CD14-positive monocyte (primary cell): ENCODE measurements around the gene CCDC149. TPM values are rescaled to one million over a fixed set of nuclear protein-coding genes. Genes with fewer than 3 reads are reported as not detected.

Experiments used
- DNase-seq, 3 donors: peaks; one replicate each; pipeline ENCODE4 v3.0.0-alpha.2; 2011 to 2022
- H2AFZ ChIP-seq: 2 replicates; pipeline ENCODE4 v1.6.0; 2012; ENCODE audit warnings: mild to moderate bottlenecking, low read depth, low read length, inconsistent platforms; ENCODE audit not compliant: insufficient read depth, poor library complexity, severe bottlenecking
- H3K27ac ChIP-seq, 2 donors: 1 replicate in 1 of 2; 2 replicates in 1 of 2; pipeline ENCODE4 v1.5.1; 2012 to 2013; ENCODE audit warnings: low read length in 2 of 2, control low read depth in 1 of 2, inconsistent platforms in 1 of 2, low read depth in 1 of 2, mild to moderate bottlenecking in 1 of 2
- H3K27me3 ChIP-seq, 2 donors: one replicate each; pipeline versions ENCODE4 v1.6.0 to v1.6.1; 2011 to 2013; ENCODE audit warnings: low read length in 2 of 2; ENCODE audit not compliant: control insufficient read depth in 2 of 2, insufficient read depth in 2 of 2
- H3K36me3 ChIP-seq, 2 donors: replicated peaks in 1 of 2; 1 replicate in 1 of 2; 2 replicates in 1 of 2; pipeline versions ENCODE4 v1.5.1 to v1.6.1; 2012 to 2013; ENCODE audit warnings: low read length in 2 of 2, control low read depth in 1 of 2, inconsistent platforms in 1 of 2, mild to moderate bottlenecking in 1 of 2; ENCODE audit not compliant: insufficient read depth in 2 of 2, control insufficient read depth in 1 of 2
- H3K4me1 ChIP-seq, 2 donors: 1 replicate in 1 of 2; 2 replicates in 1 of 2; pipeline versions ENCODE4 v1.5.1 to v1.6.1; 2012 to 2013; ENCODE audit warnings: low read length in 2 of 2, control low read depth in 1 of 2, inconsistent platforms in 1 of 2, mild to moderate bottlenecking in 1 of 2, moderate library complexity in 1 of 2; ENCODE audit not compliant: insufficient read depth in 2 of 2, control insufficient read depth in 1 of 2
- H3K4me2 ChIP-seq: replicated peaks from 2 replicates; pipeline ENCODE3; 2012; ENCODE audit warnings: low read length, moderate library complexity, mild to moderate bottlenecking; ENCODE audit not compliant: poor library complexity, severe bottlenecking; ENCODE audit errors: extremely low read depth
- H3K4me3 ChIP-seq, 3 experiments: fragments of 200-600 bp in 1 of 3; sonication (generic) in 1 of 3; replicated peaks in 1 of 3; 1 replicate in 2 of 3; 2 replicates in 1 of 3; pipeline ENCODE4 v1.5.1; 2011 to 2013; ENCODE audit warnings: low read length in 3 of 3, mild to moderate bottlenecking in 3 of 3, control low read depth in 2 of 3, low read depth in 2 of 3, inconsistent platforms in 1 of 3, moderate library complexity in 1 of 3
- H3K79me2 ChIP-seq: 2 replicates; pipeline ENCODE4 v1.6.0; 2012; ENCODE audit warnings: mild to moderate bottlenecking, control low read depth, inconsistent platforms, low read length, moderate library complexity; ENCODE audit not compliant: insufficient read depth
- H3K9ac ChIP-seq: 2 replicates; pipeline ENCODE4 v1.6.0; 2017; ENCODE audit warnings: low read length, mild to moderate bottlenecking; ENCODE audit not compliant: insufficient read depth, poor library complexity, severe bottlenecking
- H3K9me3 ChIP-seq, 2 donors: replicated peaks in 1 of 2; 1 replicate in 1 of 2; 2 replicates in 1 of 2; pipeline versions ENCODE4 v1.5.1 to v1.6.1; 2012 to 2013; ENCODE audit warnings: low read length in 2 of 2, control low read depth in 1 of 2; ENCODE audit not compliant: control insufficient read depth in 1 of 2, insufficient read depth in 1 of 2
- H4K20me1 ChIP-seq: 2 replicates; pipeline ENCODE4 v1.6.0; 2012; ENCODE audit warnings: mild to moderate bottlenecking, low read length, control low read depth, moderate library complexity; ENCODE audit not compliant: insufficient read depth
- H3K27ac Mint-ChIP-seq, 7 donors: one replicate each; pipeline ENCODE4 v1.8.0; 2020; ENCODE audit warnings: mild to moderate bottlenecking in 7 of 7, mixed read lengths in 7 of 7, moderate library complexity in 6 of 7, inconsistent platforms in 2 of 7
- H3K27me3 Mint-ChIP-seq, 3 donors: one replicate each; pipeline ENCODE4 v1.8.0; 2021 to 2022; ENCODE audit warnings: low read depth in 3 of 3, mild to moderate bottlenecking in 3 of 3, mixed read lengths in 3 of 3, moderate library complexity in 3 of 3, inconsistent platforms in 1 of 3
- H3K36me3 Mint-ChIP-seq, 2 donors: one replicate each; pipeline ENCODE4 v1.8.0; 2020; ENCODE audit warnings: mixed read lengths in 2 of 2, inconsistent platforms in 1 of 2, mild to moderate bottlenecking in 1 of 2
- H3K4me1 Mint-ChIP-seq: one replicate; pipeline ENCODE4 v1.8.0; 2020; ENCODE audit warnings: mild to moderate bottlenecking, mixed read lengths
- H3K4me3 Mint-ChIP-seq, 2 donors: one replicate each; pipeline ENCODE4 v1.8.0; 2020; ENCODE audit warnings: mild to moderate bottlenecking in 2 of 2, mixed read lengths in 2 of 2, moderate library complexity in 1 of 2
- H3K9me3 Mint-ChIP-seq, 7 donors: one replicate each; pipeline ENCODE4 v1.8.0; 2020 to 2022; ENCODE audit warnings: mixed read lengths in 7 of 7, mild to moderate bottlenecking in 6 of 7, moderate library complexity in 6 of 7, inconsistent platforms in 2 of 7
- WGBS: methylation state at CpG from one replicate; pipeline ENCODE4 v1.1.5; 2013; ENCODE audit warnings: missing lambda C conversion rate; ENCODE audit not compliant: insufficient coverage; 5-methylcytosine and 5-hydroxymethylcytosine counted together
- intact Hi-C, 2 donors: fragments of 100-400 bp; cut with micrococcal nuclease; formaldehyde crosslinking; loops; one replicate each; pipeline versions ENCODE4 v1.15.0 to v1.15.1; 2023
- polyA plus RNA-seq, 3 donors: library from polyadenylated mRNA; depleted of rRNA in 1 of 3; unstranded in 2 of 3; stranded (reverse) in 1 of 3; fragments of 300-500 nt in 2 of 3; fragments of >200 nt in 1 of 3; fragmentation: Illumina TruSeq in 2 of 3; gene quantifications; 1 replicate in 2 of 3; 2 replicates in 1 of 3; pipeline ENCODE4 v1.2.3, GENCODE V29; 2012 to 2021
- TF ChIP-seq, protein P1 (sequence below): fragments of 200-600 bp; IDR thresholded peaks from one replicate; pipeline ENCODE4 v1.8.0; 2022; ENCODE audit warnings: antibody characterized with exemption, mild to moderate bottlenecking

Gene CCDC149
- polyA plus RNA-seq, 3 donors = 5.5 to 15.8 (median 14.9) TPM

DNA sequence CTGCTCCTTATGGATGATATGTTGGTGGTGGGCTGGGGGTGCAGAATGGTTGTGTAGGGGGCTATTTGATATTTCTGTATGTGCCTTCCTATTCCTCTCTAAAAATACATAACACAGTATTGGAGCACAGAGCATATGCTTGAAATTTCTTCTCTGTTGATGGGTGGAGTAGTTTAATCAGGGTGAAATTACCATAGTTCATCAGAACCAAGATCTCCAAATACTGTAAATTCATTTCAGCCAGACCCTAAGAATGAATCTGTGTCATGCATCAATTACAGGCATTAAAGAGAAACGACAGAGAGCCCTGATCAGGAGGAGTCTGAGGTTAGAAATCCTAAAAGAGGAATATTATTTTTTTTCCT, 25.1 kb upstream of the CCDC149 start:
- H3K27ac ChIP-seq = no peak overlapping the region
- no peak overlapping the region for H2AFZ ChIP-seq
- no peaks in the 10 kb centered on the region for H3K4me1 ChIP-seq
- Mint-ChIP-seq H3K4me3 (no peak overlapping the region), H3K4me1 (peaks cover 5% of the 10 kb centered on the region), H3K36me3 (peaks cover 0 to 7% of the 10 kb centered on the region in 2 donors), H3K9me3 (peaks cover 38 to 63% (median 48%) of the 10 kb centered on the region in 7 donors), H3K27ac (no peak overlapping the region), H3K27me3 (no peaks in the 10 kb centered on the region)
- intact Hi-C loops = no loop called here
- peaks cover 19 to 29% of the 10 kb centered on the region in 2 donors for H3K9me3 ChIP-seq
- no peaks in the 10 kb centered on the region for H4K20me1 ChIP-seq
- WGBS = no CpG with 5 or more reads among the region's 1 CpG
- no peaks in the 10 kb centered on the region for H3K79me2 ChIP-seq
- TF ChIP-seq, protein P1, sequence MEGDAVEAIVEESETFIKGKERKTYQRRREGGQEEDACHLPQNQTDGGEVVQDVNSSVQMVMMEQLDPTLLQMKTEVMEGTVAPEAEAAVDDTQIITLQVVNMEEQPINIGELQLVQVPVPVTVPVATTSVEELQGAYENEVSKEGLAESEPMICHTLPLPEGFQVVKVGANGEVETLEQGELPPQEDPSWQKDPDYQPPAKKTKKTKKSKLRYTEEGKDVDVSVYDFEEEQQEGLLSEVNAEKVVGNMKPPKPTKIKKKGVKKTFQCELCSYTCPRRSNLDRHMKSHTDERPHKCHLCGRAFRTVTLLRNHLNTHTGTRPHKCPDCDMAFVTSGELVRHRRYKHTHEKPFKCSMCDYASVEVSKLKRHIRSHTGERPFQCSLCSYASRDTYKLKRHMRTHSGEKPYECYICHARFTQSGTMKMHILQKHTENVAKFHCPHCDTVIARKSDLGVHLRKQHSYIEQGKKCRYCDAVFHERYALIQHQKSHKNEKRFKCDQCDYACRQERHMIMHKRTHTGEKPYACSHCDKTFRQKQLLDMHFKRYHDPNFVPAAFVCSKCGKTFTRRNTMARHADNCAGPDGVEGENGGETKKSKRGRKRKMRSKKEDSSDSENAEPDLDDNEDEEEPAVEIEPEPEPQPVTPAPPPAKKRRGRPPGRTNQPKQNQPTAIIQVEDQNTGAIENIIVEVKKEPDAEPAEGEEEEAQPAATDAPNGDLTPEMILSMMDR = no peak
- H3K36me3 ChIP-seq = no peaks in the 10 kb centered on the region
- no peaks in the 10 kb centered on the region for H3K27me3 ChIP-seq
- no peak overlapping the region for H3K9ac ChIP-seq
- H3K4me3 ChIP-seq = no peak overlapping the region
- no peak for DNase-seq
- no peak overlapping the region for H3K4me2 ChIP-seq

DNA sequence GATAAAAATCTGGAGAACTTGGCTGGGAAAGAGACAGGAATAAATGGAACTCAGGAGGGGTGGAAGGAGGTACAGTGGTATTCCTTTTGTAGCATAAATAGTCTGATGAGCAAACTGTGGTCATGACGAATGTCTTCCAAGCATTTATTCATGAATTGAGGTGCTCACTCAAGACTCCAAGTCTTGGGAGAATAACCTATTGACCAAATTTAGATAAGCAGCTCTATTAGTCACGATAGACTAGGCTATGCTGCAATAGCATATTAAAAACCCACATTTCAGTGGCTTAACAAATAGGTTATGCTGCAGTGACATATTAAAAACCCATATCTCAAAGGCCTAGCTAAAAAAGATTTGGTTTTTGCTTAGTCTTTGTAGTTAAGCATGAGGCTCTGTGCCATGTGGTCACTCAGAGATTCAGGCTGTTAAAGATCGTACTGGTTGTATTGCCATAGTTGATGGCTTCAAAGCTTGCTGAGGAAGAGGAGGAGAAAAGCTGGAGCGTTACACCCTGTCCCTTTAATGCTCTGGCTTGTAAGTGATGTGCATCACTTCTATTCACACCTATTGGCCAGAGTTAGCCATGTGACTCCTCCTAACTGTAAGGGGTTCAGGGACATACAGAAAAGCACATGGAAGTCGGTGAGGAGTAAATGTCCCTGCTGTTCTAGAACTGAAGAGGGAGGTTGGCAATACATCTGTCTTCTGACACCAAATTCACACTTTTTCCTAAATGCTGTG, 24.5 kb upstream of the CCDC149 start:
- no peak overlapping the region for H2AFZ ChIP-seq
- H3K4me1 Mint-ChIP-seq = peaks cover 5% of the 10 kb centered on the region
- intact Hi-C loops = no loop called here
- 100% methylated on average over 1 of the region's 5 CpGs for WGBS
- no peak overlapping the region for H3K9ac ChIP-seq
- no peaks in the 10 kb centered on the region for H3K79me2 ChIP-seq
- H3K36me3 Mint-ChIP-seq = peaks cover 0 to 7% of the 10 kb centered on the region in 2 donors
- H3K4me1 ChIP-seq = no peaks in the 10 kb centered on the region
- no peak for DNase-seq
- H3K27ac Mint-ChIP-seq = no peak overlapping the region
- H3K36me3 ChIP-seq = no peaks in the 10 kb centered on the region
- peaks cover 38 to 60% (median 48%) of the 10 kb centered on the region in 7 donors for H3K9me3 Mint-ChIP-seq
- H3K27me3 ChIP-seq = no peaks in the 10 kb centered on the region
- TF ChIP-seq, protein P1 = no peak
- H3K4me3 ChIP-seq = no peak overlapping the region
- H3K4me2 ChIP-seq = no peak overlapping the region
- H3K4me3 Mint-ChIP-seq = no peak overlapping the region
- H3K27me3 Mint-ChIP-seq = no peaks in the 10 kb centered on the region
- H3K9me3 ChIP-seq = peaks cover 19 to 29% of the 10 kb centered on the region in 2 donors
- no peak overlapping the region for H3K27ac ChIP-seq
- no peaks in the 10 kb centered on the region for H4K20me1 ChIP-seq
